NCI-H510A treated with DMSO at 0.1 percent for 48 hours (cell line): ENCODE results near the gene TMOD3.
"Not testable (repeated sequence)": the region's sequence is repeated elsewhere in the genome, so short reads cannot be mapped to it uniquely, and the experiment has no call there.

Experiments
- DNase-seq: peaks from one replicate; lab custom pipeline; 2025; lab: John Stamatoyannopoulos, UW

Gene TMOD3

DNA sequence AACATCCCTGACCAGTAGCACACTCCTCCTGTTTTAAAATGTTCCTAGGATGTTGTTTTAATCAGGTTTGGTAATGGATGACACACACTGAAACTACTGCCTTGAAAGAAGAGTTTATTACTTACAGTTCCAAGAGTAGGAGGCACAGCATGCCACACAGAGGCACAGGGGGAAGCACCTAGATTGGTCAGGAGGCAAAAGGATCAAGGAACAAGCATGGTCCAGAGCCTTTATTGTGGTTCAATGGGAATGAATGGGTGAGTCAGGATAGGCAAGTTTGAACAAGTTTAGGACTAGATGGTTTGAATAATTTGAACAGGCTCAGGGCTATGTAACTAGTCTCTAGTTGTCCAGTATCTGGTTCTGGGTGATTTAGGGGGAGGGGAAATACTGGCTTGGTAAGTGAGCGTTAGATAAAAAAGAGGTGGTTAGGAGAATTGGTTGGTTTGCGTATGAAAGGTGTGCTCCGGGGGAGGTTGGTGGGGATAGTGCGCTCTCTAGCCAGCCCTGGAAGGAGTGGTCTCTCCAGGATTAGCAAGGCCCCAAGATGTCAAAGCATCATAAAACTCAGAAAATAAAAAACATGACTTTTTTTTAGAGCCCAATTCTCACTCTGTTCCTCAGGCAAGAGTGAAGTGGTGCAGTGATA lies 35.1 kb downstream of the TMOD3 start:
- DNase-seq: no peak

DNA sequence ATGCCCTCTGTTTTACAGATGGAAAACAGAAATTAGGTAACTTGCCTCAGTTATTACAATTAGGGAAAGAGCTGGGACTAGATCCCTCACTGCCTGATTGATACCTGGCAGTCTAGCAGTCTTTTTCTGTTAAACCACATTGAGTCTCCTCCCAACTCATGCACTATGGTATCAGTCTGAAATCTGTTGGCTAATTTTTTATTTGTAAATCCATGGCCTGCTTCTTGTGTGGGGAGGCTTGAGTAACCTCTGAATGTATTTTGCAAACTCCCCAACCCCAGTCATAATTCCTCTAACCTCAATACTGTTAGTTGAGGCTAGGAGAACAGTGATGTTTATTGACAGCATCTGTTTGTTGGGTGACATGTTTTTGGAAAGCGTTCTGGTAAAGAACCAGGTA lies 35.9 kb downstream of the TMOD3 start:
- no peak for DNase-seq

- no peak for DNase-seq
These were observed 36.7 kb downstream of the TMOD3 start for GRCh38 chr15:51866161-51866560.

DNA sequence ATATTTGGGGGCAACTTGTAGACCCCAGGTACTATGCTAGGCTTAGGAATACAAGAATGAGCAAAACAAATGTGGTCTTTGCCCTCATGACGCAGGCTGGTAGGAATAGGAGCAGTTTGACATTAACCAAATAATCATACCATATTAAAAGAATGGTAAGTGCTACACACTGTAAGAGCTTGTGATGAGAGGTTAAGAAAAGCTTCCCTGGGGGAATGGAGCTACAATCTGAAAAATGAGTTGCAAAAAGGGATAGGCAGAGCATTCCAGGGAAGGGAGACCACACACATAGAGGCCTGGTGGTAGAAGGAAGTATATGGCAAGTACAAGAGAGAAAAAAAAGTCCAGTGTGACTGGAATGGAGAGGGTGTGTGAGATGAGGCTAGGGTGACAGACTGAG lies 37.3 kb downstream of the TMOD3 start:
- no peak for DNase-seq

- DNase-seq: no peak
These were observed 39.6 kb downstream of the TMOD3 start for GRCh38 chr15:51869060-51869421.

DNA sequence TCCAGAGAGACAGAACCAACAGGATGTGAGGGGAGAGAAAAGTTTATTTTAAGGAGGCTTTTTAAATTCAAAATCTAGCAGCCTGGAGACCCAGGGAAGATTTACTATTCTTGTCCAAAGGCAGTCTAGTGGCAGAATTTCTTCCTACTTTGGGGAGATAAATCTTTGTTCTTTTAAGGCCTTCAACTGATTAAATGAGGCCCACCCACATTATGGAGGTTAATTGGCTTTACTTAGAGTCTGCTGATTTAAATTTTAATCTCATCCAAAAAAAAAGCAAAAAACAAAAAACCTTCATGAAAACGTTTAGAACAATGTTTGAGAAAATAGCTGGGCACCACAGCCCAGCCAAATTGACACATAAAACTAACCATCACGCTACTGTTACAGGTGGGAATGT lies 41.3 kb downstream of the TMOD3 start:
- DNase-seq: no peak

GRCh38 chr15:51874751-51875644 lies 45.5 kb downstream of the TMOD3 start:
- DNase-seq: no peak

DNA sequence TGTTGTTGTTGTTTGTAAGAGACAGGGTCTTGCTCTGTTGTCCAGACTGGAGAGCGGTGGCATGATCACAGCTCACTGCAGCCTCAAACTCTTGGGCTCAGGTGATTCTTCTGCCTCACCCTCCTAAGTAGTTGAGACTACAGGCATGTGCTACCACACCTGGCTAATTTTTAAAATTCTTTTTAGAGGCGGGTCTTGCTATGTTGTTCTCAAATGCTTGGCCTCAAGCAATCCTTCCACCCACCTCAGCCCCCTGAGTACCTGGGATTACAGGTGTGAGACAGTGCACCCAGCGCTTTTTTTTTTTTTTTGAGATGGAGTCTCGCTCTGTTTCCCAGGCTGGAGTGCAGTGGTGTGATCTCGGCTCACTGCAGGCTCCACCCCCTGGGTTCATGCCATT lies 46.7 kb downstream of the TMOD3 start:
- no peak for DNase-seq

GRCh38 chr15:51878446-51879386 lies 49.3 kb downstream of the TMOD3 start:
- no peak for DNase-seq

GRCh38 chr15:51879555-51879954 lies 50.1 kb downstream of the TMOD3 start:
- no peak for DNase-seq

GRCh38 chr15:51883271-51883837 lies 53.9 kb downstream of the TMOD3 start:
- no peak for DNase-seq

GRCh38 chr15:51884041-51884440 lies 54.6 kb downstream of the TMOD3 start:
- DNase-seq: no peak

DNA sequence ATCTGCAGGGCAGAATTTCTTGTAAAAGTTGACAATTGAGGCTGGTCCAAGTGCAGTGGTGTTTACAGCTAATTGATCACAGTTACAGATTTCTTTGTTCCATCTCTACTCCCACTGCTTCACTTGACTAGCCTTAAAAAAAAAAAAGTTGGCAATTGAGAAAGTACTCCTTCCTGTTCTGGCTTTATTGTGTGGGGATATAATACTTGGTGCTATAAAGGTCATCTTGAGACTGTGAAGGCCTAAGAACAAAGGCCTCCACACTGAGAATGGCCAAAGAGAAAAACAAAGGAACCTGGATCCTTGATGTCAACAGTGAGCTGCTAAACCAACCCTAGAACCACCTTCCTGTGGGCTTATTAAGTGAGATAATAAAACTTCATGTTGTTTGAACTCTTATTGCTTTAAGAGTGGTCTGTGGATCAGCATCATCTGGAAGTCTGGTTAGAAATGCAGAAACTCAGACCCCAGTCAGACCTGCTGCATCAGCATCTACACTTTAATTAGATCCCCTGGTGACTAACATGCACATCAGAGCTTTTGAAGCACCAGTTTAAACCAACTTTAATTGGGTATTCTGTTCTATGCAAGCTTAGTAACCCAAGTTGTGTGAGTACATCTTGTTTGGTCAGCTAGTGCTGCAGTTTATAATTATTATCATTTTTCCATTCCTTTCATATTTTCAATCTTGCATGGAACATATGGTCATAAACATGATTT lies 55.2 kb downstream of the TMOD3 start:
- DNase-seq: no peak

GRCh38 chr15:51885758-51886157 lies 56.3 kb downstream of the TMOD3 start:
- DNase-seq: not testable (repeated sequence)

- no peak for DNase-seq
These were observed 58.6 kb downstream of the TMOD3 start for GRCh38 chr15:51887887-51888592.

DNA sequence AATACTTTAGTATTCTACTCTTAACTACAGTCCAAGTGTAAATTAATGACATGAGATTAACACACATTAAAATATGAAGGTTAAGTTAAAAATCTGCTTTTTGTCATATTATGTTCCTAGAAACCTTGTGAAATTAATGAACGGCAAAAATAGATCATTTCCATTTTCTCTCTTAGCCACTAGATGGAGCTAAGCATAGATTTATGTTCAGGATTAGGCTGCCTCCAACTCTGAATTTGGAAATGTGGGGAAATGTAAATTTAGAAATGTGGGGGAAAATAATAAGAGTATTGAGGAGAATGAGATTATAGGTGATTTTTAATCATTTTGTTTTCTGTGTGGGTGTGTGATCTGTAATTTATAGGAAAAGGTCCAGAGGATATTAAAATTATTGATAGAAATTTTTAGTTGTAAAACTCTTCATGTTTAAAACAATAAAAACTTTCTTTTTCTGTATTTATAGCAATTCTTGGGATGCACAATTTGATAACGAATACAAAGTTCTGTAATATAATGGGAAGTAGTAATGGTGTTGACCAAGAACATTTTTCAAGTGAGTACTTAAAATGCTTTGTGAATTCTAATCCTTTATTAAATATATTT lies 59.2 kb downstream of the TMOD3 start:
- no peak for DNase-seq

GRCh38 chr15:51889486-51889885 lies 60.0 kb downstream of the TMOD3 start:
- DNase-seq: no peak

GRCh38 chr15:51904421-51904820 lies 75.0 kb downstream of the TMOD3 start:
- peak; percentile 2 for DNase-seq

DNA sequence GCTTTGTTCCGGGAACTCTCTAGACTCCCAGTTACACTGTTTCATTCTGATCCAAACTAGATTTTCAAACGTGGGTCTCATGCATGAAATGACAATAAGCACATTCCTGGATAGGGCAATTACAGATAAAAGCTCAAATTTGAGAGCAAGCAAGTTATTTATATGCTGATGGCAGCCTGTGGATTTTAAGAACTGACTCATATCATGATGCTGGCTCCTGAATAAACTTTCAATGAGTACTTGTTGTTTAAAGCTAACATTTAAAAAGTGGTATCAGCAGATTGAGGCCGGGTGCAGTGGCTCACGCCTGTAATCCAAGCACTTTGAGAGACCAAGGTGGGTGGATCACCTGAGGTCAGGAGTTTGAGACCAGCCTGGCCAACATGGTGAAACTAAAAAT lies 75.5 kb downstream of the TMOD3 start:
- no peak for DNase-seq

DNA sequence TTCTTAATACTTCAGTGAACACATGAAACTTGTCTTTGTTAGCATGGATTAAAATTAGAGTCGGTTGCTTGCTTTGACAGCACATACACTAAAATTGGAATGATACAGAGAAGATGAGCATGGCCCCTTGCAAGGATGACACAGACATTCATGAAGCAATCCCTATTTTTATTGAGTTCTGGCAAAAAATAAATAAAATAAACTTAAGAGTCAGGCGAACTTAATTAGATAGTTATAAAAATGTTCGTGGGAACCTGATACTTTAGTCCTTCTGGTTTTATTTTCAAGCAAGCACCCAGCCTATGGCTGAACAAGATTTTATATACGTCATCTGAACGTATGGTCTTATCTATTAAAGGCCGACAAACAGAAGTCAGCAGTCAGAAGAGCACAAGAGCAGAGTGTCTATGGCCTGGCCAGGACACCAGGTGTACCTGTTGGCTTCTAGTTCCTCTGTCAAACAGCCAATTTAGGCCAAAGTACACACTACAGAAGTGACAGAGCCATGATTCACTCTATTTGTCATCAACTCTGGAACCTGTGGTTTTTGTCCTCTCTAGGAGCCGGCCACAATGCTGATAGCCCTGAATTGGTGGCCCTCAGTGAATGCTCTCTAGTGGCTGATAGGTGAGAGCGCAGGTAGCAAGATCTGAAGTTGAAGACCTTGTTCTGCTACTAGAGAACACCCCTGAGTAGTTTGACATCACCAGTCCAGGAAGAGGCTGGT lies 77.8 kb downstream of the TMOD3 start:
- peak; percentile 85 for DNase-seq
